ENCODE measurements around the gene CILP2. TPM values are rescaled to one million over a fixed set of nuclear protein-coding genes. Genes with fewer than 3 reads are reported as not detected.

CILP2 gene
- total and polyA plus RNA-seq, 9 donors, result 1.3 to 52.6 (median 7.0) TPM

GRCh38 chr19:19495614-19496603 is 42.2 kb upstream of the CILP2 start:
- no peak overlapping the region for H3K27ac ChIP-seq (ENCODE audit: low read length)
- no peaks in the 10 kb centered on the region for H3K9me3 ChIP-seq (replicated peaks; ENCODE audit: control insufficient read depth, low read depth, low read length)
- no peak for DNase-seq
- no peak overlapping the region for H3K4me3 ChIP-seq (ENCODE audit: low read length)
- H3K27me3 ChIP-seq (ENCODE audit: control insufficient read depth, insufficient read depth, low read length), result no peaks in the 10 kb centered on the region
- peaks cover 90% of the 10 kb centered on the region for H3K36me3 ChIP-seq (ENCODE audit: control insufficient read depth, insufficient read depth, low read length)
- H3K4me1 ChIP-seq (ENCODE audit: control insufficient read depth, insufficient read depth, low read length), result peaks cover 8% of the 10 kb centered on the region
- WGBS (ENCODE audit: insufficient coverage), result 90% methylated on average over 28 of the region's 30 CpGs

DNA sequence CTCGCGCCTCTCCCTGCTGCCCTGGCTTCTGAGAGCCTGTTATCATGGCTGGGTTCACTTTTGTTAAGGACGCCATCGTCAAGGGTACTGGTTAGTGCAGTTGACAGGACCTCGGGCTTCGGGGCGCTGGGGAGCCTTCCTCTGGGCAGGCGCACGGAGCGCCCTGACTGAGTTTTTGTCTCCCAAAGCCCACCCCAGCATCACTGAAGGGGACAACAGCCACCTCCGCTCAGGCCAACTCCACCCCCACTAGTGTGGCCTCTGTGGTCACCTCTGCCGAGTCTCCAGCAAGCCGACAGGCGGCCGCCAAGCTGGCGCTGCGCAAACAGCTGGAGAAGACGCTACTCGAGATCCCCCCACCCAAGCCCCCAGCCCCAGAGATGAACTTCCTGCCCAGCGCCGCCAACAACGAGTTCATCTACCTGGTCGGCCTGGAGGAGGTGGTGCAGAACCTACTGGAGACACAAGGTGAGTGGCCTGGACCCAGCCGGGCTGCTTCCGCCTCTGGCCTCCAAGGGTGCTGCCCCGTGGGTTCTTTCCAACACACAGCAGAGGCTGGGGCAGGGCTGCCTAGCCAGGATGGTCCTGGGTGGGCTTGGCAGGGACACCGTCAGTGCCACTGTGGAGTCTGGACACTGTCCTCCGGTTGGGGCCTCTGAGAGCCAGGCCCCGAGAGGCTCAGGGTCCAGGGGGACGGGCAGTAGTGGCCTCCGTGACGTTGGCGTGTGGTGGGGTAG is 39.6 kb upstream of the CILP2 start:
- no peaks in the 10 kb centered on the region for H3K9me3 ChIP-seq (replicated peaks; ENCODE audit: control insufficient read depth, low read depth, low read length)
- DNase-seq, result no peak
- H3K4me3 ChIP-seq (ENCODE audit: low read length), result no peak overlapping the region
- H3K36me3 ChIP-seq (ENCODE audit: control insufficient read depth, insufficient read depth, low read length), result peaks cover 98% of the 10 kb centered on the region
- H3K27ac ChIP-seq (ENCODE audit: low read length), result no peak overlapping the region
- no peaks in the 10 kb centered on the region for H3K27me3 ChIP-seq (ENCODE audit: control insufficient read depth, insufficient read depth, low read length)
- H3K4me1 ChIP-seq (ENCODE audit: control insufficient read depth, insufficient read depth, low read length), result peaks cover 4% of the 10 kb centered on the region
- WGBS (ENCODE audit: insufficient coverage), result 88% methylated on average over 33 of the region's 33 CpGs

GRCh38 chr19:19499272-19499995 is 38.6 kb upstream of the CILP2 start:
- 70% methylated on average over 8 of the region's 18 CpGs for WGBS (ENCODE audit: insufficient coverage)
- Histone ChIP-seq H3K27ac (ENCODE audit: low read length) (no peak overlapping the region), H3K4me1 (ENCODE audit: control insufficient read depth, insufficient read depth, low read length) (peaks cover 4% of the 10 kb centered on the region), H3K9me3 (replicated peaks; ENCODE audit: control insufficient read depth, low read depth, low read length) (no peaks in the 10 kb centered on the region), H3K4me3 (ENCODE audit: low read length) (no peak overlapping the region), H3K27me3 (ENCODE audit: control insufficient read depth, insufficient read depth, low read length) (no peaks in the 10 kb centered on the region), H3K36me3 (ENCODE audit: control insufficient read depth, insufficient read depth, low read length) (peaks cover 93% of the 10 kb centered on the region)
- no peak for DNase-seq

DNA sequence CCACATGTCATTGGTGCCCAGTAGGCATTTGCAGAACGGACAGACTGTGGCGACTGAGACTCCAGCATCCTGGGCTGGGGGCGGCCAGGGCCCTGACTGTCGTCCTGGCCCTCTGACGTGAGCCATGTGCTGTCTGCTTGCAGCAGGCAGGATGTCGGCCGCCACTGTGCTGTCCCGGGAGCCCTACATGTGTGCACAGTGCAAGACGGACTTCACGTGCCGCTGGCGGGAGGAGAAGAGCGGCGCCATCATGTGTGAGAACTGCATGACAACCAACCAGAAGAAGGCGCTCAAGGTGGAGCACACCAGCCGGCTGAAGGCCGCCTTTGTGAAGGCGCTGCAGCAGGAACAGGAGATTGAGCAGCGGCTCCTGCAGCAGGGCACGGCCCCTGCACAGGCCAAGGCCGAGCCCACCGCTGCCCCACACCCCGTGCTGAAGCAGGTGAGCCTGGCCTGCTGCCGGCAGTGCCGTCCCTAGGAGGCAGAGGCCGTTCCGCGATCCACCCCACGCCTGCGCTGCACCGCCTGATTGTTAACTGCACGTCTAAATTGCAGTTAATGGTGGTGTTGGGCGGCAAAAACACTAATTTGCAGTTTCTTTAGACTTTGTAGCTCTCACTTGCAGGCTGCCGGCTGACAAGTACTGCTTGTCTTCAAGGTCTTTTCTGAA is 37.0 kb upstream of the CILP2 start:
- H3K9me3 ChIP-seq (replicated peaks; ENCODE audit: control insufficient read depth, low read depth, low read length), result no peaks in the 10 kb centered on the region
- peaks cover 94% of the 10 kb centered on the region for H3K36me3 ChIP-seq (ENCODE audit: control insufficient read depth, insufficient read depth, low read length)
- no peak overlapping the region for H3K4me3 ChIP-seq (ENCODE audit: low read length)
- H3K27ac ChIP-seq (ENCODE audit: low read length), result no peak overlapping the region
- 82% methylated on average over 33 of the region's 34 CpGs for WGBS (ENCODE audit: insufficient coverage)
- H3K27me3 ChIP-seq (ENCODE audit: control insufficient read depth, insufficient read depth, low read length), result no peaks in the 10 kb centered on the region
- H3K4me1 ChIP-seq (ENCODE audit: control insufficient read depth, insufficient read depth, low read length), result peaks cover 4% of the 10 kb centered on the region
- no peak for DNase-seq

DNA sequence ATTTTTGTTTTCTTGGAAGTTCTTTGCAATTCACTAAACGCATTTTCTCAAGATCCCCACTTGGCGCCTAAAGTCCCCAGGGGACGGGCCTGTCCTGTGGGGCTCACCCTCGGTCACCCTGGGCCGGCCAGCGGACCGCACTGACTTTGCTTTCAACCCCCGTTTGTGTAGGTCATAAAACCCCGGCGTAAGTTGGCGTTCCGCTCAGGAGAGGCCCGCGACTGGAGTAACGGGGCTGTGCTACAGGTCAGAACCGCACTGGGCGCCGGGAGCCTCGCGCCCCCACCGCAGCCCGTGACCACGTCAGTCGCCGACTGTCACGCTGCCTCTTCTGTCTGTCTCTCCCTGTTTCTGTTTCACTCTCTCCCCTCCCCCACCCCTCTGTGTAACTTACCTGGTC is 36.3 kb upstream of the CILP2 start:
- WGBS (ENCODE audit: insufficient coverage), result 91% methylated on average over 25 of the region's 26 CpGs
- Histone ChIP-seq H3K27me3 (ENCODE audit: control insufficient read depth, insufficient read depth, low read length) (no peaks in the 10 kb centered on the region), H3K9me3 (replicated peaks; ENCODE audit: control insufficient read depth, low read depth, low read length) (no peaks in the 10 kb centered on the region), H3K36me3 (ENCODE audit: control insufficient read depth, insufficient read depth, low read length) (peaks cover 94% of the 10 kb centered on the region), H3K27ac (ENCODE audit: low read length) (no peak overlapping the region), H3K4me3 (ENCODE audit: low read length) (no peak overlapping the region), H3K4me1 (ENCODE audit: control insufficient read depth, insufficient read depth, low read length) (peaks cover 4% of the 10 kb centered on the region)
- DNase-seq, result no peak

DNA sequence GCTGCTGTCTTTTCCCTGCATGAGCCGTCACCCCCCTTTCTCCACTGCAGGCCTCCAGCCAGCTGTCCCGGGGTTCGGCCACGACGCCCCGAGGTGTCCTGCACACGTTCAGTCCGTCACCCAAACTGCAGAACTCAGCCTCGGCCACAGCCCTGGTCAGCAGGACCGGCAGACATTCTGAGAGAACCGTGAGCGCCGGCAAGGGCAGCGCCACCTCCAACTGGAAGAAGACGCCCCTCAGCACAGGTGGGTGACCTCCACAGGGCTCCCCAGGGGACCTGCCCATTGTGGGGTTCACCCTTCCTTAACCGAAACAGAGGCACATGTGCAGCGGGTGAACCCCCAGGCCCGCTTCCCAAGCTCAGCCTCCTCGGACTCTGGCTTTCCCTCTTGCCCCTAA is 35.8 kb upstream of the CILP2 start:
- Histone ChIP-seq H3K27ac (ENCODE audit: low read length) (no peak overlapping the region), H3K4me3 (ENCODE audit: low read length) (no peak overlapping the region), H3K27me3 (ENCODE audit: control insufficient read depth, insufficient read depth, low read length) (no peaks in the 10 kb centered on the region), H3K36me3 (ENCODE audit: control insufficient read depth, insufficient read depth, low read length) (peaks cover 94% of the 10 kb centered on the region), H3K9me3 (replicated peaks; ENCODE audit: control insufficient read depth, low read depth, low read length) (no peaks in the 10 kb centered on the region), H3K4me1 (ENCODE audit: control insufficient read depth, insufficient read depth, low read length) (peaks cover 4% of the 10 kb centered on the region)
- 88% methylated on average over 19 of the region's 19 CpGs for WGBS (ENCODE audit: insufficient coverage)
- no peak for DNase-seq

DNA sequence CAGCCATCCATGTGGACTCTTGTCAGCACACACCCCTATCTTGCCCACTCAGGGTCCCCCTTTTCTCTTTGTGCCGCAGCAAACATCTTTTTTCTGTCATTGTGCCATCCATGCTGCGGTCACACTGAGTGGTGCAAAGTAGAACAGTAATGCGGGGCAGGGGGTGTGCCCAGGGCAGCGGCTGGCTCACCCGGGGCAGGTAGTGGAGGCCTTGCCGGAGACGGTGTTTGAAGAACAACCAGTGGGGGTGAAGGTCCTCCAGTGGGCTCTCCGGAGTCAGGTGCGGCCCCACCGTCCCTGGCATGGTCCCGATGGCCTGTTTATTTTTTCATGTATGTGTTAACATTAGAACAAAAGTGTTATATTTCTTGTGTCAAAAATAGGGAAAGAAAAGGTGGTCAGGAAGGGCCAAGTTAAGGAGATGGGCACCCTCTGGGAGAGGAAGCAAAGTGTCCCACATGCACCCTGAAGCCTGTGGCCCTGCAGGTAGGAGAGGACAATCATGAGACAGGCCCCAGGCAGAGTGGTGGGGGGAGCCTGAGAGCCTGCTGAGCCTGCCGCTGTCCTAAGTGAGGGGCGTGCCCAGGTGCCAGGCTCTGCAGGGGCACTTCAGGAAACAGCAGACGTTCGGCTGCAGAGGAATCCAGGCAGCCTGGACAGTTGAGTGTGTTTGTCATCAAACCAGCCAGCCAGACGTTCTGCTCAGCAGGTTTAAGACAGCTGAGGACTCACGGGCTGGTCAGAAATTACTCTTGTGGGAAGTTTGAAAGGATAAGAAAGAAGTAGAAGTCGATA is 35.1 kb upstream of the CILP2 start:
- Histone ChIP-seq H3K4me3 (ENCODE audit: low read length) (no peak overlapping the region), H3K27ac (ENCODE audit: low read length) (no peak overlapping the region), H3K9me3 (replicated peaks; ENCODE audit: control insufficient read depth, low read depth, low read length) (no peaks in the 10 kb centered on the region), H3K36me3 (ENCODE audit: control insufficient read depth, insufficient read depth, low read length) (peaks cover 94% of the 10 kb centered on the region), H3K4me1 (ENCODE audit: control insufficient read depth, insufficient read depth, low read length) (peaks cover 4% of the 10 kb centered on the region), H3K27me3 (ENCODE audit: control insufficient read depth, insufficient read depth, low read length) (no peaks in the 10 kb centered on the region)
- WGBS (ENCODE audit: insufficient coverage), result 77% methylated on average over 12 of the region's 18 CpGs
- no peak for DNase-seq

DNA sequence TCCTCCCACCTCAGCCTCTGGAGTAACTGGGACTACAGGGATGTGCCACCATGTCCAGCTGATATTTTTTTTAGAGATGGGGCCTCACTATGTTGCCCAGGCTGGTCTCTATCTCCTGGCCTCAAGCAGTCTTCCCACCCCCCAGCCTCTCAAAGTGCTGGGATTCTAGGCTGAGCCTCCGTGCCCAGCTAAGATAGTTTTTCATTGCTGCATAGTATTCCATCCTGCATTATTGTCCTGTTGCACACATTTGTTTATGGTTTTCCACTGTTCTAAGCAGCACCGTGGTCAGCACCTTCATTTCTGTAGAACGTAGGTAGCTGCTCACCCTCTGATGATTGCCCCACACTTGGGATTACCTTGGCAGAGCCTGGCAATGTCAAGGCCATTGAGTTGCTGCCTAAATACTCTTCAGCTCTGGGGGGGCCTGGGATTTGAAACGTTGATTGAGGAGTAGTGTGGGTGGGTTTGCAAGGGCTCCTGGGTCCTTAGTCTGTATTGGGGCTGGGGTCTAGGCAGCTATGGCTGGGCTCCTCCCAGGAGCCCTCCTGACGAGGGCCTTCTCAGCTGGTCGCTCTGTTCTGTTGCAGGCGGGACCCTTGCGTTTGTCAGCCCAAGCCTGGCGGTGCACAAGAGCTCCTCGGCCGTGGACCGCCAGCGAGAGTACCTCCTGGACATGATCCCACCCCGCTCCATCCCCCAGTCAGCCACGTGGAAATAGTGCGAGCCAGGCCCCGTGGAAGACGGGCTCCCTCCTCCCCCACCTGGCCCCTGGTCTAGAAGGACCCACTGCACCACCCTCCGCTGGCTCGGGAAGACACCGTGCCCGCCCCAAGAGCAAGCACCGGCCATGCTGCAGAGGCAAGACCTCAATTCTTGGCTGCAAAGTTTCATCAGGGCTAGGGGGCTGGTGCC is 33.1 kb upstream of the CILP2 start:
- Histone ChIP-seq H3K4me3 (ENCODE audit: low read length) (no peak overlapping the region), H3K27me3 (ENCODE audit: control insufficient read depth, insufficient read depth, low read length) (no peaks in the 10 kb centered on the region), H3K36me3 (ENCODE audit: control insufficient read depth, insufficient read depth, low read length) (peaks cover 77% of the 10 kb centered on the region), H3K27ac (ENCODE audit: low read length) (no peak overlapping the region), H3K9me3 (replicated peaks; ENCODE audit: control insufficient read depth, low read depth, low read length) (no peaks in the 10 kb centered on the region), H3K4me1 (ENCODE audit: control insufficient read depth, insufficient read depth, low read length) (no peaks in the 10 kb centered on the region)
- WGBS (ENCODE audit: insufficient coverage), result 86% methylated on average over 19 of the region's 23 CpGs
- no peak for DNase-seq
